Fibroblast of villous mesenchyme (primary cell): Measurements from ENCODE around the gene DHPS. TPM values are rescaled to one million over a fixed set of nuclear protein-coding genes. Genes with fewer than 3 reads are reported as not detected.

ENCODE experiments used
- DNase-seq: peaks from one replicate; pipeline ENCODE4 v3.0.0-alpha.2; 2010; ENCODE audit warnings: low read depth
- H3K4me3 ChIP-seq: 2 replicates; pipeline ENCODE4 v1.5.1; 2011; ENCODE audit warnings: low read depth, mild to moderate bottlenecking, low read length
- total RNA-seq: library from RNA; depleted of rRNA; stranded (reverse); fragments of >200 nt; gene quantifications from 2 replicates; pipeline ENCODE4 v1.2.3, GENCODE V29; 2012
- TF ChIP-seq, protein P1 (sequence below): IDR thresholded peaks from 2 replicates; pipeline ENCODE4 v1.5.1; 2012; ENCODE audit warnings: low read depth, mild to moderate bottlenecking, low read length; ENCODE audit not compliant: insufficient read depth

Gene DHPS
- total RNA-seq, 1 donor = 50.1 TPM

DNA sequence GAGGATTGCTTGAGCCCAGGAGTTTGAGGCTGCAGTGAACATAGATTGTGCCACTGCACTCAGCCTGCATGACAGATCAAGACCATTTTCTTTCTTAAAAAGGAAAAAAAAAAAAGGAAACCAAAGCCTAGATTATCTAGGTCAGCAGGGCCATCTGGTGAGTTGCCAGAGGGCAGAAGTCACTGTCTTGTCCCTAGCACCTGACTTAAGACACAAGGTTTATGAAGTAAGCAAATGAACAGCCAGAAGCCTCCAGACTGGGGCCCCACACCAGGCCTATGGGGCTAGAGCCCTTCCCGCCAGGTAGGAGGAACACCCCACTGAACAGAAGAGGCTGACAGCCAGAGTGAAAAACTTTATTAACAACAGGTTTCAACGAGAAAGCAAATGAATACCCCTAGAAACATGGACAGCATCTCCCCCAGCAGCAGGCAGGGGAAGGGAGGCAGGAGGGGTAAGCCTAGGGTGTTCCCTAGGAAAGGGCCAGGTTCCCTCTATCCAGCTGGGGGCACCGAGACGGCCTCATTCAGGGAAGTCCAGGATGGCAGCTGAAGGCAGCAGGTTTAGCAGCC is 13.9 kb downstream of the DHPS start:
- no peak overlapping the region for H3K4me3 ChIP-seq
- no peak for DNase-seq
- TF ChIP-seq, protein P1, sequence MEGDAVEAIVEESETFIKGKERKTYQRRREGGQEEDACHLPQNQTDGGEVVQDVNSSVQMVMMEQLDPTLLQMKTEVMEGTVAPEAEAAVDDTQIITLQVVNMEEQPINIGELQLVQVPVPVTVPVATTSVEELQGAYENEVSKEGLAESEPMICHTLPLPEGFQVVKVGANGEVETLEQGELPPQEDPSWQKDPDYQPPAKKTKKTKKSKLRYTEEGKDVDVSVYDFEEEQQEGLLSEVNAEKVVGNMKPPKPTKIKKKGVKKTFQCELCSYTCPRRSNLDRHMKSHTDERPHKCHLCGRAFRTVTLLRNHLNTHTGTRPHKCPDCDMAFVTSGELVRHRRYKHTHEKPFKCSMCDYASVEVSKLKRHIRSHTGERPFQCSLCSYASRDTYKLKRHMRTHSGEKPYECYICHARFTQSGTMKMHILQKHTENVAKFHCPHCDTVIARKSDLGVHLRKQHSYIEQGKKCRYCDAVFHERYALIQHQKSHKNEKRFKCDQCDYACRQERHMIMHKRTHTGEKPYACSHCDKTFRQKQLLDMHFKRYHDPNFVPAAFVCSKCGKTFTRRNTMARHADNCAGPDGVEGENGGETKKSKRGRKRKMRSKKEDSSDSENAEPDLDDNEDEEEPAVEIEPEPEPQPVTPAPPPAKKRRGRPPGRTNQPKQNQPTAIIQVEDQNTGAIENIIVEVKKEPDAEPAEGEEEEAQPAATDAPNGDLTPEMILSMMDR = no peak

GRCh38 chr19:12666265-12667048 is 15.2 kb downstream of the DHPS start, which contains the start of the genes MAN2B1 and WDR83:
Gene MAN2B1, minus strand, starts transcription at chr19:12666742. Its CDS starts 41 bp downstream, at chr19:12666701.
Gene WDR83, plus strand, starts transcription at chr19:12666807. Its CDS starts 2,984 bp downstream, at chr19:12669791.
- peak; percentile 69 for DNase-seq
- TF ChIP-seq, protein P1 = no peak
- H3K4me3 ChIP-seq = peak within 1 kb of the TSS; percentile 80

DNA sequence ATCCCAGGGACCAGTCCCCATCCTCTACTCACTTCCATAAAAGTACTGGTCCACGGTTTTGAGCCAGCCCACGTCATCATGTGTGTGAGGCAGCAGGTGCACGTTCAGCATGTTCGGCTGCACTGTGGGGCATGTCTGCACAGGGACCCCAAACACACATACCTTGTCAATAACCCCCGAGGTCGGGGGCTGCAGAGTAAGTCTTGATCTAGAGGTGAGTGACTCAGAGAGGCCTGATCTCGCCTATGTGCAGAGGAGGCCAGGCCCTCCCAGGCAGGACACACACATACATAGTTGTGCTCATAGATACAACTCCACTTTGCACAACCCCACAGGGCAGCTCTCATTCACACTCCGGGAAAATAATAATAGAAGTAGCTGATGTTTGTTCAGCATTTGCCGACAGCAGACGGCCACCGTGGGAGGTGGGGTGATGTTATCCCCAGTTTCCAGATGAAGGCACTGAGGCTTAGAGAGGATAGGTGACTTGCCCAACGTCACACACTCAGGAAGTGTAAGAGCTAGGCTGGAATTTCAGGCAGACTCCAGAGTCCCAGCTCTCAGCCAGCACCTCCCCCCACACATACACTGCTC is 15.9 kb downstream of the DHPS start:
- H3K4me3 ChIP-seq = peak overlapping the region; percentile 80
- DNase-seq = no peak
- TF ChIP-seq, protein P1 = no peak

- no peak overlapping the region for H3K4me3 ChIP-seq
- TF ChIP-seq, protein P1 = no peak
- DNase-seq = no peak
Observed at GRCh38 chr19:12665281-12665573, 16.5 kb downstream of the DHPS start.

GRCh38 chr19:12664406-12665280 is 17.0 kb downstream of the DHPS start:
- TF ChIP-seq, protein P1 = no peak
- no peak for DNase-seq

GRCh38 chr19:12660980-12661379 is 20.7 kb downstream of the DHPS start:
- no peak overlapping the region for H3K4me3 ChIP-seq
- DNase-seq = no peak
- TF ChIP-seq, protein P1 = no peak

More at GRCh38 chr19:12664406-12665280, 17.0 kb downstream of the DHPS start:
- H3K4me3 ChIP-seq = no peak overlapping the region
